ENCODE results near the gene TIAM2.
"Not testable (repeated sequence)": the region's sequence is repeated elsewhere in the genome, so short reads cannot be mapped to it uniquely, and the experiment has no call there.

The TIAM2 gene

DNA sequence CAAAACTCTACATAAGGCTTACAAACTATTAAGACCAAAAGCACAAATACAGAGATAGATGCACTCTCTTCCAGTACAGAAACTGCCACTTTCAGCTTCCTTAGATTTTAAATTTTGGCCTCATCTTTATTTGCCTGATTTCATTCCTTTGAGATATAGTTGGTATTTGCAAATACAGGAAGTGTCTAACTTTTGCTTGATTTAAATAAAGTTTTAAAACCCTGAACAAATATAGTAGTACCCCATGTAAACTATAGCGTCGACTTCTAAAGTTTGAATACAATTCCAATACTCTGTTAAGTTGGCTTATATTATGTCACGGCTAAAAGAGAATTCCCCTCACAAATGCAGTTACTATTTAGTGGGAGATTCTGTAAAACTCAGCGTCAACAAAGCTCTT, 267.5 kb downstream of the TIAM2 start:
- H3K4me3 ChIP-seq (ENCODE audit: low read depth, low read length), result no peak overlapping the region
- TF ChIP-seq CTCF (IDR thresholded peaks at IDR 0.05; ENCODE audit: low read depth, low read length), result no peak

DNA sequence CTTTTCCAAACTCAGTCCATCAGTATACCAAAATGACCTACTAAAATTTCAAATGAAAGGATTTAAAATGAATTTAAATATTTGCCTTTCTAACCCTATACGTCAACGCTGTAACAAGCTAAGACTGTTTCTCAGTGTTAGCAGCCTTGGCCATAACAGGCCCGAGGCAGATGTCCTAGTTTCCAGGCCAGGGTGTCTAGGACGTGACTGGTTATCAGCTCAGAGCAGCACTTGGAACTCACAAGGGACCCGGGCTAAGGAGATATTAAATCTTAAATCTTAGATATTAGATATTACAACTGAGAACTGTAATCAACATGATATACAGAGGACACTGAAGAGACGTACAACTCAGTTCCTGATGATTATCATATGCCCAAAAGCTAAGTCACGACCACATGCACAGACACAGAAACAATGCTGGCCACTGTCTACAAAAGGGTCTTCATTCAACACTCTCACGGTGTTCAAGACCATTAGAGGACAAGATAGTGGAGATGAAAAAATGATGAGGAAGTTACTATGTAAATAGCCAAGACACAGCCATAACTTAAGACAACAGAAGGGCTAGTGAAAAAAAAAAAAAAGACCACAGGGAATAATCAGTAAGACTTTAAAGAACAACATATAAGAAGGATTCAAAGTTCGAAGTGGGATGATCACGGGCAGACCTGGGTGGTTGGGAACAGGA, 268.4 kb downstream of the TIAM2 start, which contains the start of gene CLDN20:
CLDN20 (plus strand) TSS at position 641 of the 691 bp plus-strand sequence. CDS start 11,707 bp downstream, outside the sequence.
- TF ChIP-seq CTCF (IDR thresholded peaks at IDR 0.05; ENCODE audit: low read depth, low read length), result no peak

GRCh38 chr6:155264693-155265320, 269.7 kb downstream of the TIAM2 start:
- no peak for TF ChIP-seq CTCF (IDR thresholded peaks at IDR 0.05; ENCODE audit: low read depth, low read length)
- H3K4me3 ChIP-seq (ENCODE audit: low read depth, low read length), result no peak overlapping the region

More for the DNA sequence above, 268.4 kb downstream of the TIAM2 start, which contains the start of gene CLDN20:
- no peak within 1 kb of the TSS for H3K4me3 ChIP-seq (ENCODE audit: low read depth, low read length)

DNA sequence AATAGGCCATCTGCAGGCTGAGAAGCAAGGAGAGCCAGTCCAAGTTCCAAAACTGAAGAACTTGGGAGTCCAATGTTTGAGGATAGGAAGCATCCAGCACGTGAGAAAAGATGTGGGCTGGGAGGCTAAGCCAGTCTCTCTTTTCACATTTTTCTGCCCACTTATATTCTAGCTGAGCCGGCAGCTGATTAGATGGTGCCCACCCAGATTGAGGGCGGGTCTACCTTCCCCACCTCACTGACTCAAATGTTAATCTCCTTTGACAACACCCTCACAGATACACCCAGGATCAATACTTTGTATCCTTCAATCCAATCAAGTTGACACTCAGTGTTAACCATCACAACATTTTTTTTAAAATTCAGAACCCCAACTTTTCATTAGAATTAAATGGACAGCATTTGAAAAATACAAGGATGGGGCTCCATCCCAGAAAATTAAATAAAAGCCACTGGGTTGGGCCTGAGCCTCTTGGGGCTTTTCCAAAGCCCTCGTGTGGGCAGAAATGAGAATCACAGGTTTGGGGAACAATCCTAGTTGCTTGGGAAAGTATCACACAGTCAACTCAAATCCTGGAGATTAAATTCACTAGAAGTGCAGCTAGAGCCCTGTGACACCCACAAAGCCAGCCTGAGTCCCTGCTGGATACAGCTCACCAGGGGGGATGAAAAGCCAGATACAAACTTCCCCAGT, 270.9 kb downstream of the TIAM2 start:
- no peak for TF ChIP-seq CTCF (IDR thresholded peaks at IDR 0.05; ENCODE audit: low read depth, low read length)
- H3K4me3 ChIP-seq (ENCODE audit: low read depth, low read length), result no peak overlapping the region

DNA sequence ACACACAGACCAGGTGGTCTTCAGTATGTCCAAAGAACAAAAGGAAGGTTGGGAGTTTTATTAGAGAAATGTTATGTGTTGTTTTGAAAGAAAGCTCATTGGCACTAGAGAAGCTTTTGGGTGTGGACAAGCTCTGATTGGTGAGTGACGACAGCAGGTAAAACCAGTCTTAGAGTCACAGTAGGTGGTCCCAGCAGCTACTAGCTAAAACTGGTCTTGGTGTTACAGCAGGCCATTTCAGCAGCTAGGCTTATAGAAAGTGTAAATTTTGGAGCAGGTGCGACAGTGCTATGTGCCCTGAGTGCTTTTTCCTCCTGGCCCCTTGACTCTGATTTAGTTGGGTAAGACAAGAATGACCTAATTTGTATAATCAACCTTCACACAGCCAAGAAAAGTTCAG, 272.3 kb downstream of the TIAM2 start:
- no peak overlapping the region for H3K4me3 ChIP-seq (ENCODE audit: low read depth, low read length)
- TF ChIP-seq CTCF (IDR thresholded peaks at IDR 0.05; ENCODE audit: low read depth, low read length), result no peak

GRCh38 chr6:155268088-155268867, 273.2 kb downstream of the TIAM2 start:
- peak; percentile 42 for TF ChIP-seq CTCF (IDR thresholded peaks at IDR 0.05; ENCODE audit: low read depth, low read length)

More at GRCh38 chr6:155268088-155268867, 273.2 kb downstream of the TIAM2 start:
- H3K4me3 ChIP-seq (ENCODE audit: low read depth, low read length), result not testable (repeated sequence)

All from WI38 (cell line).